Right cardiac atrium (tissue), 5 donors: ENCODE measurements around the gene TBC1D22A. TPM values are rescaled to one million over a fixed set of nuclear protein-coding genes. Genes with fewer than 3 reads are reported as not detected.

ENCODE experiments used
- ATAC-seq, 2 donors: fragments of 200-7000 bp; cut with Tn5 transposase; one replicate each; pipeline versions ENCODE4 v1.8.0 to v1.9.1; 2020; ENCODE audit warnings: moderate library complexity in 2 of 2, mild to moderate bottlenecking in 1 of 2
- DNase-seq, 3 donors: peaks; one replicate each; pipeline ENCODE4 v3.0.0-alpha.2; 2020
- H3K27ac ChIP-seq: one replicate; pipeline ENCODE4 v1.5.1; 2013; ENCODE audit warnings: mild to moderate bottlenecking, low read length, control low read depth, moderate library complexity
- H3K27me3 ChIP-seq: one replicate; pipeline ENCODE4 v1.6.1; 2013; ENCODE audit not compliant: control insufficient read depth, insufficient read depth
- H3K4me1 ChIP-seq: one replicate; pipeline ENCODE4 v1.6.1; 2013; ENCODE audit warnings: low read length; ENCODE audit not compliant: control insufficient read depth, insufficient read depth
- H3K4me3 ChIP-seq: one replicate; pipeline ENCODE4 v1.5.1; 2013; ENCODE audit warnings: low read length, control low read depth
- H3K9me3 ChIP-seq: one replicate; pipeline ENCODE4 v1.6.1; 2013; ENCODE audit warnings: low read length; ENCODE audit not compliant: control insufficient read depth
- WGBS: extraction: QIAGEN DNeasy Blood & Tissue Kit; methylation state at CpG from one replicate; pipeline ENCODE4 v1.1.7; 2013; 5-methylcytosine and 5-hydroxymethylcytosine counted together
- intact Hi-C, 4 donors: fragments of 100-400 bp; cut with DNase I; formaldehyde crosslinking; loops; one replicate each; pipeline versions ENCODE4 v1.11.0 to v1.14.0; 2022 to 2023
- polyA plus RNA-seq: library from polyadenylated mRNA; stranded (reverse); fragments of 200-250 nt; gene quantifications from one replicate; pipeline ENCODE4 v1.2.3, GENCODE V29; 2013
- total RNA-seq, 4 donors: library from RNA; stranded (reverse); fragmentation: NEBNext Ultra II Directional; extraction: Animal tissue kit (Norgen Biotek cat#: 25700); gene quantifications; one replicate each; pipeline ENCODE4 v1.2.1, GENCODE V29; 2021
- donor health status: healthy with polysubstance abuse.
- donor health status: DM: no; HTN: yes; CAD: no.
- donor health status: DM: no; HTN: no; CAD: no.
- donor health status: DM: no; HTN: yes; CAD: no; lungs with severe emphysema.
- donor health status: DM: yes; HTN: yes; CAD: no.

The TBC1D22A gene
- total and polyA plus RNA-seq, 5 donors, result 12.0 to 17.3 (median 15.7) TPM

- Histone ChIP-seq H3K27me3 (no peaks in the 10 kb centered on the region), H3K4me3 (no peak overlapping the region), H3K27ac (no peak overlapping the region), H3K4me1 (no peaks in the 10 kb centered on the region), H3K9me3 (no peaks in the 10 kb centered on the region)
- intact Hi-C loops, result no loop called here
- WGBS, result 88% methylated on average over 15 of the region's 15 CpGs
- ATAC-seq, result no peak
- peak in 2 of 3 donors; percentile 21 to 29 for DNase-seq
Measured at GRCh38 chr22:47160781-47161520, 398.5 kb downstream of the TBC1D22A start.

GRCh38 chr22:47161631-47162030 is 399.2 kb downstream of the TBC1D22A start:
- ATAC-seq, result no peak
- no peaks in the 10 kb centered on the region for H3K9me3 ChIP-seq
- no peaks in the 10 kb centered on the region for H3K4me1 ChIP-seq
- H3K27me3 ChIP-seq, result no peaks in the 10 kb centered on the region
- intact Hi-C loops, result no loop called here
- H3K4me3 ChIP-seq, result no peak overlapping the region
- no peak overlapping the region for H3K27ac ChIP-seq
- DNase-seq, result peak in 2 of 3 donors; percentile 26 to 33
- WGBS, result 84% methylated on average over 17 of the region's 17 CpGs

- WGBS, result 94% methylated on average over 10 of the region's 10 CpGs
- H3K27ac ChIP-seq, result no peak overlapping the region
- H3K4me1 ChIP-seq, result no peaks in the 10 kb centered on the region
- DNase-seq (peak in 1 of 3 donors; percentile 53), ATAC-seq (no peak)
- no peaks in the 10 kb centered on the region for H3K27me3 ChIP-seq
- no peak overlapping the region for H3K4me3 ChIP-seq
- no peaks in the 10 kb centered on the region for H3K9me3 ChIP-seq
- intact Hi-C loops, result no loop called here
Measured at GRCh38 chr22:47162865-47163264, 400.4 kb downstream of the TBC1D22A start.

GRCh38 chr22:47163481-47163855 is 401.0 kb downstream of the TBC1D22A start:
- H3K9me3 ChIP-seq, result no peaks in the 10 kb centered on the region
- 91% methylated on average over 10 of the region's 10 CpGs for WGBS
- no peak overlapping the region for H3K4me3 ChIP-seq
- H3K27me3 ChIP-seq, result no peaks in the 10 kb centered on the region
- H3K4me1 ChIP-seq, result no peaks in the 10 kb centered on the region
- ATAC-seq, result no peak
- DNase-seq, result peak in 1 of 3 donors; percentile 27
- intact Hi-C loops, result no loop called here
- no peak overlapping the region for H3K27ac ChIP-seq

- WGBS, result 74% methylated on average over 22 of the region's 22 CpGs
- H3K27ac ChIP-seq, result no peak overlapping the region
- DNase-seq, result peak; percentile 53 to 65 (median 62)
Measured at GRCh38 chr22:47163856-47164513, 401.5 kb downstream of the TBC1D22A start.

GRCh38 chr22:47164514-47165337 is 402.3 kb downstream of the TBC1D22A start:
- ATAC-seq (peak; percentile 20 to 71), DNase-seq (peak in 2 of 3 donors; percentile 42 to 48)
- H3K27me3 ChIP-seq, result no peaks in the 10 kb centered on the region
- H3K9me3 ChIP-seq, result no peaks in the 10 kb centered on the region
- no peak overlapping the region for H3K4me3 ChIP-seq
- no peaks in the 10 kb centered on the region for H3K4me1 ChIP-seq
- no peak overlapping the region for H3K27ac ChIP-seq
- intact Hi-C loops, result no loop called here
- 68% methylated on average over 28 of the region's 28 CpGs for WGBS

More at GRCh38 chr22:47163856-47164513, 401.5 kb downstream of the TBC1D22A start:
- no peaks in the 10 kb centered on the region for H3K4me1 ChIP-seq
- intact Hi-C loops, result no loop called here
- no peaks in the 10 kb centered on the region for H3K27me3 ChIP-seq
- H3K9me3 ChIP-seq, result no peaks in the 10 kb centered on the region
- ATAC-seq, result peak; percentile 33 to 85
- no peak overlapping the region for H3K4me3 ChIP-seq

- no peak overlapping the region for H3K27ac ChIP-seq
- ATAC-seq, result no peak
- 93% methylated on average over 25 of the region's 25 CpGs for whole genome bisulfite sequencing
- no peak overlapping the region for H3K4me3 ChIP-seq
- DNase-seq, result peak in 2 of 3 donors; percentile 36
- intact Hi-C loops, result no loop called here
- H3K27me3 ChIP-seq, result no peaks in the 10 kb centered on the region
- no peaks in the 10 kb centered on the region for H3K4me1 ChIP-seq
- no peaks in the 10 kb centered on the region for H3K9me3 ChIP-seq
Measured at GRCh38 chr22:47165338-47166032, 403.0 kb downstream of the TBC1D22A start.

- Histone ChIP-seq H3K27ac (no peak overlapping the region), H3K27me3 (no peaks in the 10 kb centered on the region), H3K9me3 (no peaks in the 10 kb centered on the region), H3K4me3 (no peak overlapping the region), H3K4me1 (no peaks in the 10 kb centered on the region)
- 81% methylated on average over 5 of the region's 5 CpGs for WGBS
- DNase-seq (no peak), ATAC-seq (no peak)
- intact Hi-C loops, result no loop called here
Measured at GRCh38 chr22:47166033-47166404, 403.6 kb downstream of the TBC1D22A start.

GRCh38 chr22:47166446-47167016 is 404.1 kb downstream of the TBC1D22A start:
- DNase-seq (peak in 2 of 3 donors; percentile 35 to 38), ATAC-seq (no peak)
- Histone ChIP-seq H3K27ac (no peak overlapping the region), H3K4me3 (no peak overlapping the region), H3K4me1 (no peaks in the 10 kb centered on the region), H3K9me3 (no peaks in the 10 kb centered on the region), H3K27me3 (no peaks in the 10 kb centered on the region)
- 99% methylated on average over 10 of the region's 10 CpGs for WGBS
- intact Hi-C loops, result no loop called here

- H3K4me1 ChIP-seq, result no peaks in the 10 kb centered on the region
- intact Hi-C loops, result no loop called here
- ATAC-seq, result no peak
- H3K9me3 ChIP-seq, result no peaks in the 10 kb centered on the region
- H3K27me3 ChIP-seq, result no peaks in the 10 kb centered on the region
- no peak overlapping the region for H3K27ac ChIP-seq
- no peak overlapping the region for H3K4me3 ChIP-seq
- DNase-seq, result no peak
- WGBS, result 96% methylated on average over 10 of the region's 10 CpGs
Measured at GRCh38 chr22:47167056-47167455, 404.6 kb downstream of the TBC1D22A start.
